HG02678 (cell line): ENCODE results near the gene HOXA4.

Experiments
- ATAC-seq: cut with Tn5 transposase; IDR thresholded peaks from one replicate; pipeline ENCODE4 v1.9.1; 2021; ENCODE audit warnings: mild to moderate bottlenecking, moderate library complexity; ENCODE audit not compliant: unreplicated experiment

HOXA4 gene

GRCh38 chr7:27130540-27131389 lies at the start of gene HOXA4:
HOXA4 (minus strand) TSS chr7:27130757; CDS start chr7:27130733, 24 bp downstream.
- peak; percentile 47 for ATAC-seq

GRCh38 chr7:27179503-27180430 lies 49.2 kb upstream of the HOXA4 start:
- ATAC-seq = no peak

- ATAC-seq = no peak
These were observed 48.5 kb upstream of the HOXA4 start for GRCh38 chr7:27179030-27179429.

GRCh38 chr7:27178366-27178765 lies 47.8 kb upstream of the HOXA4 start:
- ATAC-seq = no peak

- ATAC-seq = no peak
These were observed 47.3 kb upstream of the HOXA4 start for GRCh38 chr7:27177795-27178320.

- ATAC-seq = no peak
These were observed 46.6 kb upstream of the HOXA4 start for GRCh38 chr7:27176962-27177794.

GRCh38 chr7:27176524-27176845 lies 45.9 kb upstream of the HOXA4 start:
- no peak for ATAC-seq

- no peak for ATAC-seq
These were observed 45.3 kb upstream of the HOXA4 start for GRCh38 chr7:27175626-27176523.

GRCh38 chr7:27174874-27175625 lies 44.5 kb upstream of the HOXA4 start:
- ATAC-seq = no peak

- no peak for ATAC-seq
These were observed 43.7 kb upstream of the HOXA4 start, which contains the start of gene HOXA10 for GRCh38 chr7:27173956-27174873. HOXA10 (minus strand) TSS chr7:27174320; CDS start chr7:27174306, 14 bp downstream.

GRCh38 chr7:27173511-27173955 lies 43.0 kb upstream of the HOXA4 start:
- ATAC-seq = no peak

GRCh38 chr7:27172823-27173510 lies 42.4 kb upstream of the HOXA4 start:
- no peak for ATAC-seq

GRCh38 chr7:27172315-27172774 lies 41.8 kb upstream of the HOXA4 start:
- ATAC-seq = no peak

- no peak for ATAC-seq
These were observed 41.2 kb upstream of the HOXA4 start for GRCh38 chr7:27171637-27172314.

- ATAC-seq = no peak
These were observed 40.7 kb upstream of the HOXA4 start for GRCh38 chr7:27171325-27171636.

GRCh38 chr7:27170426-27171324 lies 40.1 kb upstream of the HOXA4 start:
- ATAC-seq = no peak
